ENCODE results near the gene PCDHGA5.
A peak's percentile ranks its signal among the peaks of the same experiment; 100 is the strongest.
"Not testable (repeated sequence)": the region's sequence is repeated elsewhere in the genome, so short reads cannot be mapped to it uniquely, and the experiment has no call there.

Gene PCDHGA5

DNA sequence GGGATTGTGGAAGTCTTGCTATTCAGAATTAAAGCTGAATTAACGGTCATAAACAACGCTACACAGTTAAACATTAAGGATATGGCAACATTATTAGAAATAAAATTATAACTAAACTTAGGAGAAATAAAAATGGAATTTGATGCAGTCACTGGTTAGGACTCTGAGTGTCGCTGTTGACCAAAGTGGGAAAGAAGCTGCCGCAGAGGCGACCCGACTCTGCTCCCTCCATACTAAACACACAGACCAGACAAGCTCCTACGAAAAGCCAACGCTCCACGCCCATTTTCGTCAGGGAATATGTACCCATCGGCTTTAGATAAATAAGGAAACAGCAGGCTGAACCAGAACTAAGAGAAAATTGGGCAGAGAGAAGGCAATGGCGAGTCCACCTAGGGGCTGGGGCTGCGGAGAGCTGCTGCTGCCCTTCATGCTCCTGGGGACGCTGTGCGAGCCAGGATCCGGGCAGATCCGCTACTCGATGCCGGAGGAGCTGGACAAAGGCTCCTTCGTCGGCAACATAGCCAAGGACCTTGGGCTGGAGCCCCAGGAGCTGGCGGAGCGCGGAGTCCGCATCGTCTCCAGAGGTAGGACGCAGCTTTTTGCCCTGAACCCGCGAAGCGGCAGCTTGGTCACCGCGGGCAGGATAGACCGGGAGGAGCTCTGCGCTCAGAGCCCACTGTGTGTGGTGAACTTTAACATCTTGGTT is at the start of gene PCDHGA5:
Gene PCDHGA5, plus strand, starts transcription at position 211 of the 709 bp plus-strand sequence. Its CDS starts 169 bp downstream, at position 380.
- DNase-seq (ENCODE audit: low spot score), result no peak

GRCh38 chr5:141316963-141317362 is 47.0 kb upstream of the PCDHGA5 start:
- not testable (repeated sequence) for DNase-seq (ENCODE audit: low spot score)

DNA sequence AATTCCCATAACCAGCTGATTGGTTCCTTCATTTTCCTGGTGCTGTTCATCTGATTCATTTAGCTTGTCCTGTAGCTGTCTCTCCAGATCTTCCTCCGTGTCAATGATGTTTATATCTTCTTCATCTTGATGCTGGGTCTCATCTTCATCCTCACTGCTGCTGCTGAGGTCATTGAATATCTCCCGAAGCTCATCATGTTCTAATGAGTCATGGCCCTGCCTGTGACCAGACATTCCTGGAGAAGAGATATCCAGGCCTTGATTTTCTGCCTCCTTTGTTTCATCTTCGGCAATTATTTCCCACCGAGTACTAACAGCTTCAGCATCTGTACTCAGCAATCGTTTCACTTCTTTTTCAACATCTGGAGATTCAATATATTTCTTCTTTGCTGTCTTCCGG is 44.8 kb upstream of the PCDHGA5 start:
- no peak for DNase-seq (ENCODE audit: low spot score)

GRCh38 chr5:141319699-141320098 is 44.3 kb upstream of the PCDHGA5 start:
- DNase-seq (ENCODE audit: low spot score), result no peak

DNA sequence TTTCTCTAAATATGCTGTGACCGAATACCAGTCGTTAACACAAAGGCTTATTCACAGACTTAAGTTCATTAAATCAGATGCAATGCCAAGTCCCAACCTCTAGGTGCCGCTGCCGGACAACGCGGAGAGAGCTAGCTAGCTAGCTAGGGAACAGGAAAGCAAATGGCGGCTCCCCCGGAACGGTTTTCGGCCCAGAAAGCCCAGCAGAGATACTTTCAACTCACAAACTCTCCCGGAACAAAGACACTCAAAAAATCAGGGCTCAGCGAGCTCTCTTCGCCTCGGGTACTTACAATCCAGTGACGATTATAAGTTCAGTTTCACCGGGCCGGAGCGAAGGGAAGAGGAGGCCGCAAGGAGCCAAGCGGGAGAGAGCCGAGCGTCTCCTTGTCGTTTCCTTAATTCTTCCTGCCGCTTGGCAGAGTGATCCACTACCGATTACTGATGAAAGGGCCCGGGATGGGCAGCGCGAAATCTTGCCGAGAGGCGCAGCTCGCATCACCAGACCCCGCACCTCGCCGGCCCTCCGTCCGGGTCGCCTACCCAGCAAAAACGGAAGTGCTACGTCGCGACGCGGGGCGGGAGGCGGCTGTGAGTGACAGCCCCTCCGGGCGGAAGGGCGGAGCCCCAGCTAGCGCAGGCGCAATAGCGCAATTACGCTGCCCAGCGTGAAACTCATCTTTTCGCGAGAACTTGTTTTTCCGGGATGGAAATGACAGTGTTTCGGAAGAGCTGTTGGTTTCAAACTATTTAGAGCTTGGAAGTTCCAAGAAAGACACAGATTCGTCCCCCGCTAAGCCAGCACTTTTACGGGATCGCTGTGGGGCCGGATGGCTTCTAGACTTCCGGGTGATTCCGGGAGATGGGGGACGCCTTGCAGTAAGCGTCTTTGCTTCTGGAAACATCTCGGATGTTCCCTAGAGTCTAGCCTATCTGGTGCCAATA is 43.5 kb upstream of the PCDHGA5 start, which contains the start of gene TAF7:
Gene TAF7, minus strand, starts transcription at position 560 of the 945 bp plus-strand sequence. CDS start 740 bp downstream, outside the sequence.
- peak; percentile 91 for DNase-seq (ENCODE audit: low spot score)

DNA sequence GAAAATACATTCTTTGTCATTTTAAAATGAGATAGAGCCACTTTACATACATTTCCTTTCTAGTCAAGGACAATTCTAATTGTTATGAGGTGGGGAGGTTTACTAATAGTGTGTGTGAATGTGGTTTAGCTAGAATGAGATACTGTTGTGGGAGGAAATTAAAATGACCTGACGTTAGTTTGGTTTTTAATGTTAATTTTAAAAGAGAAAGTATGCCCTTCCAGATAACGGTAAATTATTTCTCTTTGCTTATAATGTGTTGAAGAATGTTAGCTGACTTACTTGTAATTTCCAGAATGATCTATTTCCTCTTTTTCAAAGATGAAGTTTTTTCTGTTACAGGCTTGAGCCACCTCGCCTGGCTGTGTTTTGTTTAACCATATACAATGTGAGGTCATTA is 41.7 kb upstream of the PCDHGA5 start:
- no peak for DNase-seq (ENCODE audit: low spot score)

DNA sequence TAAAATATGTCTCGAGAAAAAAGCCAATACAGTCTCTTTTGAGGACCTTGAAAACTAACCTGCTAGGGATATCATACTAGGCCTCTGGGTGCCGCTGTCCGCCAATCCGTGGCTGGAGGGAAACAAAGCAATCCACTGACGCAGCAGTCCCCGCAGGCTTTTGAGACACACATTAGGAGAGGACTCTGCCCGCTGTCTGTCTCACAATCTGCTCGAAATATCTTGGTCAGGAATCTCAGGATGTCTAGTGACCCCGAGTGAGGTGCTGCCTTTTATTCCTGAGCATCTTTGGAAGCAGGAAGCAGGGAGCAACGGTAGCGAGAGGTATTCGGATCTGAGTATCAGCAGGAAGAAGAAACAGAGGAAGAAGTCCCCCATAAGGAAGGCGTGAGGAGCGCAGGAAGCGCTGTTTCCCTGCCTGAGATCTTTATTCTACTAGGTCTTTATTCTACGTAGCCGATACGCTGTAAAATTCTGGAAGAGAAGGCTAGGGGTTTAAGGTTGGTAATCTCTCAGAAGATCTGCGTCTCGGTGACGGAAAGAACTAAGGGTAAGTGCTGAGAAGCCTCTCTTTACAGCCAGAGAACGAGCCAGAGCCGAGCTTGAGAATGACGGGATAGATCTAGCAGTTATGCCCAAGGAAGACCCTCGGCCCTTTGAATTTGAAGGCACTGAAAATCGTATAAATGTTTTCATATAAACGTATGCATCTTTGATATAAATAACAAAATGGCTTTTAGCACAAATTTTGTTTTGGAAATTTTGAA is 37.7 kb upstream of the PCDHGA5 start:
- DNase-seq (ENCODE audit: low spot score), result peak; percentile 62

GRCh38 chr5:141328231-141328630 is 35.7 kb upstream of the PCDHGA5 start:
- DNase-seq (ENCODE audit: low spot score), result no peak

DNA sequence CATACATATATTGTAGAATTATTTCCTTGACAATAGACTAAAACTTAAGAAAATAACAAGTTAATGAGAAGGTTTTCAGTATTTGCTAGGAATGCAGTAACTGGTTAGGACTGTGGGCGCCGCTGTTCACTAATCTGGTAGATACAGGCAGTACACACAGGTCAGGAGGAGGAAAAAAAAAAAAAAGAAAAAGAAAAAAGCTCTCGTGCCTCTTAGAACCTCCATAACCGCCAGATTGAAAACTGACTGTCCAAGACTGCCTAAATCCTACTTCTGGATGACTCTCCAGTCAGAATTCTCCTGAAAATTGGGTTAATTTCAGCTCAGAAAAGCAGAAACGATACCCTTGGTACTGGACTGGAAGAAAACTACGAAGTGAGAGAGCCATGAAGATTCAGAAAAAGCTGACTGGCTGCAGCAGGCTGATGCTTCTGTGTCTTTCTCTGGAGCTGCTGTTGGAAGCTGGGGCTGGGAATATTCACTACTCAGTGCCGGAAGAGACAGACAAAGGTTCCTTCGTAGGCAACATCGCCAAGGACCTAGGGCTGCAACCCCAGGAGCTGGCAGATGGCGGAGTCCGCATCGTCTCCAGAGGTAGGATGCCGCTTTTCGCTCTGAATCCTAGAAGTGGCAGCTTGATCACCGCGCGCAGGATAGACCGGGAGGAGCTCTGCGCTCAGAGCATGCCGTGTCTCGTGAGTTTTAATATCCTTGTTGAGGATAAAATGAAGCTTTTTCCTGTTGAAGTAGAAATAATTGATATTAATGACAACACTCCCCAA is 33.5 kb upstream of the PCDHGA5 start, which contains the start of gene PCDHGA1:
Gene PCDHGA1, plus strand, starts transcription at position 216 of the 782 bp plus-strand sequence.
- no peak for DNase-seq (ENCODE audit: low spot score)

- not testable (repeated sequence) for DNase-seq (ENCODE audit: low spot score)
Measured at GRCh38 chr5:141332571-141332970, 31.4 kb upstream of the PCDHGA5 start.

DNA sequence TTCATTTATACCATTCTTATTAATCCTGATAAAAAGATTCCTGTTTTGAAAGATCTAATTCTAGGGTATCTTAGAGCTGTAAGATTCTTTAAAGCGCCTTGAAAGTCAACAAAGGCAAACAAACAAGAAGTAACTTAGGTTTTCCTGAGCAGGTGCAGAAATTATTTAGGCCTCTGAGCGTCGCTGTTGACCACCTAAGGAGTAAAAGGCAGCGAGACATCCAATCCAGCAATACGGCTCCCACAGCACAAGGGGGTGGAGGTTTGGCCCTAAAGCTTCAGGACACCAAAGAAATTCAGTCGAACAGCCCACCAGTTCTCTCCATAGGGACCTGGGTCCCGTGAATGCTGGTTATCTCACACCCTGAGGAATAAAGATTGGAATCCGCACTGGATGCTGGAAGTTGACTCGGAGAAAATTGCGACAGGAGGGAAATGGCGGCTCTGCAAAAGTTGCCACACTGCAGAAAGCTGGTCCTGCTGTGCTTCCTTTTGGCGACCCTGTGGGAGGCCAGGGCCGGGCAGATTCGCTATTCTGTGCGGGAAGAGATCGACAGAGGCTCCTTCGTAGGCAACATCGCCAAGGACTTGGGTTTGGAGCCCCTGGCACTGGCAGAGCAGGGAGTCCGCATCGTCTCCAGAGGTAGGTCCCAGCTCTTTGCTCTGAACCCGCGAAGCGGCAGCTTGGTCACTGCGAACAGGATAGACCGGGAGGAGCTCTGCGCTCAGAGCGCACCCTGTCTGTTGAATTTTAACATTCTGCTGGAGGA is 25.2 kb upstream of the PCDHGA5 start, which contains the start of gene PCDHGA2:
Gene PCDHGA2, plus strand, starts transcription at position 223 of the 769 bp plus-strand sequence.
- no peak for DNase-seq (ENCODE audit: low spot score)

- DNase-seq (ENCODE audit: low spot score), result not testable (repeated sequence)
Measured at GRCh38 chr5:141340781-141341354, 23.1 kb upstream of the PCDHGA5 start.

DNA sequence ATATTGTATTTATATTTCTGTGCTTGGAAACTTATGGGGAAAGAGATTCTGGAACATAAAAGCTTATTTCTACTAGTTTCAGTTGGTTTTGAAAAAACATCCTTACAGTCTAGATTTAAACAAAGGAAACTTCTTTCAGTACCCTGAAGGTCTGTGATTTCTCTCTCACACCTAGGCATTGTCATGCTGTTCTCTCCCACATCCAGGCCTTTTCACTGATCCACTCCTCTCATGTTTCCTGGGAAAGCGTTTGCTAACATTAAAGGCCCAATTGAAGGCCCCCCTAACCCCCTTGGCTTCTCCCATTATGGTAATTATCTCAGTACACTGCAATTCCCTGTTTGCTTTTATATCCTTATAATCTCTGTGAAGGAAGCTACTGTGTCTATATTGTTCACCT is 21.2 kb upstream of the PCDHGA5 start:
- no peak for DNase-seq (ENCODE audit: low spot score)

DNA sequence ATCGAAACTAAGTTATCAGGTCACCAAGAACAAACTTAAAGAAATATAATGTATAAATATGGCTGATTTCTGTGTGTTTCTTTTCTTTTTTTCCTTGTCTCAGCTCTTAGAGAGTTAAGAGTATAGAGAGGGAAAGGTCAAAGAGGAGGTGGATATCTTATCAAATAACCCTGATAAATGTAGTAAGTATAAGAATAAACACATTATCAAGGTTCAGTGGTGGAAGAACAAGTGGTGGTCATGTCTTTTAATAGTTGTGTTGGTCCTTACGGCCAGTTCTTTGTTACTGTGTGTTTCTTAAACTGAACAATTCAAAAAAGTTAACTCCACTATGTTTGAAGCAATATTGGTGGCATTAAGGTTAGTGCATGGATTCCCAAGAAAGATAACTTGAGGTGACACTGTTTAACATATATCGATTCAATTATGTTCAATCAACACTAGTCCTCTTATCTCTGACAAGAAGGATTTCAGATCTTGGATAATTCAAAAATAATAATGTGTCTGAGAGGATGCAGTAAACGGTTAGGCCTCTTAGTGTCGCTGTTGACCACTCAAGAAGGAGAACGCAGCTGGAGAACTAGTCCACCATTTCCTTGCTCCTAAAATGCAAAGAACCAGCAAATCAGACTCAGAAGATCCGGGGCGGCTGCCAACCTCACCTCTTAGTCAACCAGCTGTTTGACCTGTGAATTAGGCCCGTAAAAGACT is 20.6 kb upstream of the PCDHGA5 start, which contains the start of gene PCDHGA3:
Gene PCDHGA3, plus strand, starts transcription at position 588 of the 711 bp plus-strand sequence. CDS start 205 bp downstream, outside the sequence.
- no peak for DNase-seq (ENCODE audit: low spot score)

DNA sequence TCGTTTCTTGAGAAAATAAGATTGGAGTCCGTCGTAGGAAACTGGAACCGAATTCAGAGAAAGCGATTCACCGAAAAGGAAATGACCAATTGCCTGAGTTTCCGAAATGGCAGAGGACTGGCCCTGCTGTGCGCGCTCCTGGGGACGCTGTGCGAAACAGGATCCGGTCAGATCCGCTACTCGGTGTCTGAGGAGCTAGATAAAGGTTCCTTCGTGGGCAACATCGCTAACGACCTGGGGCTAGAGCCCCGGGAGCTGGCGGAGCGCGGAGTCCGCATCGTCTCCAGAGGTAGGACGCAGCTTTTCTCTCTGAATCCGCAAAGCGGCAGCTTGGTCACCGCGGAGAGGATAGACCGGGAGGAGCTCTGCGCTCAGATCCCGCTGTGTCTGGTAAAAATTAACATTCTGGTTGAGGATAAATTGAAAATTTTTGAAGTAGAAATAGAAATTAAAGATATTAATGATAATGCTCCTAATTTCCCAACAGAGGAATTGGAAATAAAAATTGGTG is 20.0 kb upstream of the PCDHGA5 start:
- DNase-seq (ENCODE audit: low spot score), result no peak

- no peak for DNase-seq (ENCODE audit: low spot score)
Measured at GRCh38 chr5:141345327-141345726, 18.6 kb upstream of the PCDHGA5 start.

DNA sequence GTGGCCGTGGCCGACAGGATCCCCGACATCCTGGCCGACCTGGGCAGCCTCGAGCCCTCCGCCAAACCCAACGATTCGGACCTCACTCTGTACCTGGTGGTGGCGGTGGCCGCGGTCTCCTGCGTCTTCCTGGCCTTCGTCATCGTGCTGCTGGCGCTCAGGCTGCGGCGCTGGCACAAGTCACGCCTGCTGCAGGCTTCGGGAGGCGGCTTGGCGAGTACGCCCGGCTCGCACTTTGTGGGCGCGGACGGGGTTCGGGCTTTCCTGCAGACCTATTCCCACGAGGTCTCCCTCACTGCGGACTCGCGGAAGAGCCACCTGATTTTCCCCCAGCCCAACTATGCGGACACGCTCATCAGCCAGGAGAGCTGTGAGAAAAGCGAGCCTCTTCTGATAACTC is 17.9 kb upstream of the PCDHGA5 start:
- DNase-seq (ENCODE audit: low spot score), result not testable (repeated sequence)

GRCh38 chr5:141349917-141350619 is 13.9 kb upstream of the PCDHGA5 start, which contains the start of gene PCDHGB1:
Gene PCDHGB1 (plus strand): TSS chr5:141350099. CDS start chr5:141350261, 162 bp downstream.
- peak; percentile 15 for DNase-seq (ENCODE audit: low spot score)

All from pons (tissue), 1 donor.